Stomach (tissue), 4 donors: Measurements from ENCODE around the gene PARK7.

Experiments
- CTCF ChIP-seq, 7 experiments: fragments of 450-650 bp in 4 of 7; fragments of 200-600 bp in 3 of 7; sonication (generic) in 3 of 7; IDR thresholded peaks; one replicate each; pipeline ENCODE4 v1.5.1; 2016 to 2019; ENCODE audit warnings: antibody characterized with exemption in 7 of 7, control low read depth in 2 of 7, mild to moderate bottlenecking in 1 of 7
- EP300 ChIP-seq: sonication (generic); formaldehyde crosslinking; IDR thresholded peaks from one replicate; pipeline ENCODE4 v1.6.1; 2017; ENCODE audit warnings: antibody characterized with exemption

- TF ChIP-seq CTCF (IDR thresholded peaks at IDR 0.05) (no peak), EP300 (no peak)
These were observed 48.7 kb downstream of the PARK7 start for GRCh38 chr1:8010080-8010664.
